Ovary (tissue), 3 donors: ENCODE results near the gene ENTPD7.

Source experiments
- EP300 ChIP-seq: sonication (generic); formaldehyde crosslinking; IDR thresholded peaks from one replicate; pipeline ENCODE4 v1.6.1; 2017; ENCODE audit warnings: antibody characterized with exemption
- POLR2A ChIP-seq: fragments of 450-650 bp; IDR thresholded peaks from one replicate; pipeline ENCODE4 v1.6.1; 2017; ENCODE audit warnings: antibody characterized with exemption, mild to moderate bottlenecking, moderate library complexity
- TF ChIP-seq, protein P1 (sequence below), 3 donors: fragments of 450-650 bp in 2 of 3; fragments of 200-600 bp in 1 of 3; IDR thresholded peaks; one replicate each; pipeline versions ENCODE4 v1.5.1 to v1.8.0; 2016 to 2022; ENCODE audit warnings: antibody characterized with exemption in 3 of 3, mild to moderate bottlenecking in 1 of 3
- donor health status: DM: no; HTN: no; CAD: no.

DNA sequence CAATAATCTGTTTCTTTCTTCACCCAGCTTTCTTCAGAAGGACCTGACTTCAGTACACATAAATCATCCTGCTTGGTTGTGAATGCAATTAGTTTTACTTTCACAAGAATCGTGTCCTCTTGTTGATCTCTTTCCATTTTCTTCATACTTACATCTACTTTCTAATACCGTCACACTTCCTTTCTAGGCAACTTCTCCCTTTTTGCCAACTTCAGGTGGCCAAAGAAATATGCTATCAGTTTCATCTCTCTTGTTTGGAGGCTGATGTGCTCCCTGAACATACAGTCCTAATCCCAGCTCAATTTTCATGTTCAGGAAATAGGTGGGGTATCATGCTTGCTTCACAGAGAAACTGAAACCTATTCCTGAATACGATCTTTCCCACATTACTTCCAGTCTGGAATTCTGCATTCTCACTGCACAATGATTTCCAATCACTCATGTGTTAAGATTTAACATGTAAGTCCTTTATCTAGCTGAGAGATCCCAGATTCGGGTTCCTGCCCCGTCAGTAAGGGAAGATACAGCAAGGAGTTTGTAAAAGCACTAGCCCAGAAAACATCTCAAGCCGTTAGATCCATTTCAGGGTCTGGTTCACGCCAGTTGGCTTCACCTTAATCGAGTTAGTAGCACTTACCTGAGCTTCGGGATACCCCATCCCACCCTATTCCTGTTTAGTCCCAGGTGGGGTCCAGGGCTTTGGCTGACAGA, 40.1 kb upstream of the ENTPD7 start:
- TF ChIP-seq, protein P1, sequence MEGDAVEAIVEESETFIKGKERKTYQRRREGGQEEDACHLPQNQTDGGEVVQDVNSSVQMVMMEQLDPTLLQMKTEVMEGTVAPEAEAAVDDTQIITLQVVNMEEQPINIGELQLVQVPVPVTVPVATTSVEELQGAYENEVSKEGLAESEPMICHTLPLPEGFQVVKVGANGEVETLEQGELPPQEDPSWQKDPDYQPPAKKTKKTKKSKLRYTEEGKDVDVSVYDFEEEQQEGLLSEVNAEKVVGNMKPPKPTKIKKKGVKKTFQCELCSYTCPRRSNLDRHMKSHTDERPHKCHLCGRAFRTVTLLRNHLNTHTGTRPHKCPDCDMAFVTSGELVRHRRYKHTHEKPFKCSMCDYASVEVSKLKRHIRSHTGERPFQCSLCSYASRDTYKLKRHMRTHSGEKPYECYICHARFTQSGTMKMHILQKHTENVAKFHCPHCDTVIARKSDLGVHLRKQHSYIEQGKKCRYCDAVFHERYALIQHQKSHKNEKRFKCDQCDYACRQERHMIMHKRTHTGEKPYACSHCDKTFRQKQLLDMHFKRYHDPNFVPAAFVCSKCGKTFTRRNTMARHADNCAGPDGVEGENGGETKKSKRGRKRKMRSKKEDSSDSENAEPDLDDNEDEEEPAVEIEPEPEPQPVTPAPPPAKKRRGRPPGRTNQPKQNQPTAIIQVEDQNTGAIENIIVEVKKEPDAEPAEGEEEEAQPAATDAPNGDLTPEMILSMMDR (IDR thresholded peaks at IDR 0.05), result no peak
- TF ChIP-seq POLR2A (no peak), EP300 (no peak)
